ENCODE results near the gene TMC6.

The TMC6 gene

DNA sequence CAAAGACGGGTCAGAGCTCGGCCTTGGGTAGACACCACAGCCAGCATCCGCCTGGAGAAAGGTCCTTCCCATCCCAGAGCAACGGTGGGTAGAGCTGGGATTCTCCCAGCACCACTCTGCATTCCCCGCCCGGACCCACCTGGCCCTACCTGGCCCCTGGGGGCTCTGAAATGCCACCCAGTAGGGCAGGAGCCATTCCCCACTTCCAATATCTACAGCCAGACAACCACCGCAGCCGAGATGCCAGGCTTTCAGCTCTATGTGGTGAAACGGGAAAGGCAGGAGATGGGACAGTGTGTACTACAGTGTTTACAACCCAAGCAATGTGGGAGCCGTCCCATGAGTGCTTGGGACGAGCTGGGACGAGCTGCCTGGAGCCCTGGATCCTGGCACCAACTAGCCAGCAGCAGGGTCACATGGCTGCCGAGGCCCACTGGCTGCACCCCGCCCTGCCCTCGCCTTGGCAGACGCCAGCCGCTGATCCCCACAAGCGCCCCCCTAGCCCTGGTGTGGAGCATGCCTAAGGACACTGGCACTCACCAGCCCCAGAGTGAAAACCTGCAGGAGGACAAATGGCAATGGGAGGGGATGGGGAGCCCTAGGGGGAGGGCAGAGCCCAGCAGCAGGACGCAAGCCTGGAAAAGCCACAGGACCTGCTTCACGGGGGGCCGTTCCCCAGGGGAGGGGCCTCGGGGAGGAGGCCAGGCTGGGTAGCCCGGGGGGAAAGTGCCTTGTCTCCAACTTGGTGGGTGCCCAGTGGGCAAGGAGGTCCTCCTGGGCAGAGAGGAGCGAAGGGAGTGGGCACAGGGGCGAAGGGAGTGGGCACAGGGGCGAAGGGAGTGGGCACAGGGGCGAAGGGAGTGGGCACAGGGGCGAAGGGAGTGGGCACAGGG, 13.5 kb downstream of the TMC6 start:
- H3K27ac ChIP-seq, result no peak overlapping the region
- no peak overlapping the region for H3K4me3 ChIP-seq
- H3K9ac ChIP-seq (ENCODE audit: insufficient read length), result no peak overlapping the region
- H3K9me3 ChIP-seq (ENCODE audit: low read depth, low read length), result no peaks in the 10 kb centered on the region
- TF ChIP-seq EZH2 (IDR thresholded peaks at IDR 0.05) (no peak), FOXP2 (optimal IDR thresholded peaks at IDR 0.05; ENCODE audit: control extremely low read depth, extremely low read length, insufficient read depth) (no peak), POLR2AphosphoS5 (IDR thresholded peaks at IDR 0.05; ENCODE audit: borderline replicate concordance, low read depth, low read length) (no peak)
- H3K36me3 ChIP-seq (ENCODE audit: insufficient read depth, low read length), result no peaks in the 10 kb centered on the region
- no peak for DNase-seq (ENCODE audit: low read depth, low spot score)

DNA sequence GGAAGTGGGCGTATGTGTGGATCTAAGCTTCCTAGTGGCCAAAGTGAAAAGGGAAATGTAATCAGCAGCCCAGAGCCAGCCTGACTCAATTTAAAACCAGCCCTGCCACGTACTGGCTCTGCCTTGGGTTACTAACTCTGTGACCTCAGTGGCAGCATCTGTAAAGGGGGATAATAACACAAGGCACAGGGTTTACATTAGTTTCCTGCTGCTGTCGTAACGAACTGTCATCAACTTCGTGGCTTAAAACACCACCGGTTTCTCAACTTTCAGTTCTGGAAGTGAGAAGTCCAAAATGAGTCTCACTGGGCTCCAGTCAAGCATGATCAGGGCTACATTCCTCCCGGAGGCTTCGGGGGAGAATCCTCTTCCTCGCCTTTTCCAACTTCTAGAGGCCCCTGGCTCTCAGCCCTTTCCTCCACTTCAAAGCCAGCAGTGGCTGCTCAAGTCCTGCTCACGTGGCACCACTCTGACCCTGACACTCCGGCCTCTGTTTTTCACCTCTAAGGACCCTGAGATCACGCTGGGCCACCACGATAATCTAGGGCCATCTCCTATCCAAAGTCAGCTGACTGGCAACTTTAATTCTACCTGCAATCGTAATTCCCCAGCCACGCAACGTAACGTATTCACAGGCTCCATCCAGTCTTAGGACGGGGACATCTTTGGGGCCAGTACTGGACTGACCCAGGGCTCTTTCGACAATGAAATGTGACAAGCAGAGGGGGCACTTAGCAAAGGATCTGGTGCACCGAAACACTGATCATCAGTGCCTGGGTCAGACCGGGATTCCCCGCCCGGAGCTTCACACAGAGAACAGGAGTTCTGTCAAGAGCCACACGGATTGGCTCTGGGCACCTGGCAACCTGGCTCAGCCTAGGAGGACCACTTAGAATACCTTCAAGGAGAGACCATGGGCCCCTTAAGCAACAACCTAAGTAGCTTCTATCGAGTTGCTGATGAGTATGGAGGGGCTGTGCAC, 14.5 kb downstream of the TMC6 start:
- Histone ChIP-seq H3K36me3 (ENCODE audit: insufficient read depth, low read length) (no peaks in the 10 kb centered on the region), H3K9ac (ENCODE audit: insufficient read length) (no peak overlapping the region), H3K27ac (no peak overlapping the region), H3K9me3 (ENCODE audit: low read depth, low read length) (no peaks in the 10 kb centered on the region), H3K4me3 (no peak overlapping the region)
- no peak for DNase-seq (ENCODE audit: low read depth, low spot score)
- TF ChIP-seq FOXP2 (optimal IDR thresholded peaks at IDR 0.05; ENCODE audit: control extremely low read depth, extremely low read length, insufficient read depth) (no peak), EZH2 (IDR thresholded peaks at IDR 0.05) (no peak), POLR2AphosphoS5 (IDR thresholded peaks at IDR 0.05; ENCODE audit: borderline replicate concordance, low read depth, low read length) (no peak)

DNA sequence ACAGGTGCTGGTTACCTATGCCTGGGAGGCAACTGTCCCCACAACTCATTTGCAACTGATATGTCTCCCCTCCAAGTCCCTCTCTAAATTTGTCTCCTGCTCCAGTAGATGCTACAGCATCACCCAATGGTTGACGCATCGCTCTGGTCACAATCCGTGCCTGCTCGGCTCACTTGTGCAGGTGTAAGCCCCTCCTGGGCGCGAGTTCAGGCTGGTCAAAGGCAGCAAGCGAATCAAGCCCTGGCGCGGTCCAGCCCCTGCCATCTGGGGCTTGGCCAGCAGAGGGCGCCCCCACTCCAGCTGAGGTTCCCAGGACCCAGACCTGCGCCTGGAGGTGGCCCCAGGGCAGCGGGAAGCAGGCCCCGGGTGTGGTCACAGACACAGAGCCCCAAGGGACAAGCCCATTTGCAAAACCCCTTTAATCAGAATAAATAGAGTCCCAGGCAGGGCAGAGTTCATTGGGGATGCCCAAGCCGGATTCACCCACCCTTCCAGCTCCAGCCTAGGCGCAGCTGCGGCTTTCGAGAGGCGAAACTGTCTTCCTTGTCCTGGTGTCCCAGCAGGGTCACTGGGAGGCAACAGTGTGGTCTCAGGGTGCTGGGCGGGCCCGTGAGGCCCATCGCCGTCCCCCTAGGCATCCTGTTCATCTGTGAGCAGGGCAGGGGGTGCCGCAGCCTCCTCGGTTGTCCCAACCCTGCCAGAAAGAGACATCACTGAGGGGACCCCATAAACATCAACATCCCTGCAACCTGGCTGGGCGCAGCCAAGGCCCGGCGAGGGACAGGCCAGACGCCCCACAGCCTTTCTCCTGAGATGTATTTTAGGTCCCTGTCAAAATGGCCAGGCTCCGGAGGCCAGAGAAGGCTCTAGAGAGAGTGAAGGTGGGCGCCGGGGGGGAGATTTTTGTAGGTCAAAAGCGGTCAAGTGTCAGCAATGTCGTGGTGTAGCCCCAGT, 15.8 kb downstream of the TMC6 start:
- Histone ChIP-seq H3K9me3 (ENCODE audit: low read depth, low read length) (no peaks in the 10 kb centered on the region), H3K9ac (ENCODE audit: insufficient read length) (no peak overlapping the region), H3K36me3 (ENCODE audit: insufficient read depth, low read length) (no peaks in the 10 kb centered on the region), H3K4me3 (no peak overlapping the region), H3K27ac (no peak overlapping the region)
- no peak for TF ChIP-seq POLR2AphosphoS5 (IDR thresholded peaks at IDR 0.05; ENCODE audit: borderline replicate concordance, low read depth, low read length)
- TF ChIP-seq EZH2 (IDR thresholded peaks at IDR 0.05), result no peak
- TF ChIP-seq FOXP2 (optimal IDR thresholded peaks at IDR 0.05; ENCODE audit: control extremely low read depth, extremely low read length, insufficient read depth), result no peak
- no peak for DNase-seq (ENCODE audit: low read depth, low spot score)

GRCh38 chr17:78111727-78112517, 16.6 kb downstream of the TMC6 start:
- H3K9me3 ChIP-seq (ENCODE audit: low read depth, low read length), result no peaks in the 10 kb centered on the region
- TF ChIP-seq FOXP2 (optimal IDR thresholded peaks at IDR 0.05; ENCODE audit: control extremely low read depth, extremely low read length, insufficient read depth) (no peak), POLR2AphosphoS5 (IDR thresholded peaks at IDR 0.05; ENCODE audit: borderline replicate concordance, low read depth, low read length) (no peak), EZH2 (IDR thresholded peaks at IDR 0.05) (no peak)

GRCh38 chr17:78111016-78111726, 17.4 kb downstream of the TMC6 start:
- H3K4me3 ChIP-seq, result no peak overlapping the region
- no peaks in the 10 kb centered on the region for H3K36me3 ChIP-seq (ENCODE audit: insufficient read depth, low read length)
- TF ChIP-seq FOXP2 (optimal IDR thresholded peaks at IDR 0.05; ENCODE audit: control extremely low read depth, extremely low read length, insufficient read depth) (no peak), EZH2 (IDR thresholded peaks at IDR 0.05) (no peak), POLR2AphosphoS5 (IDR thresholded peaks at IDR 0.05; ENCODE audit: borderline replicate concordance, low read depth, low read length) (no peak)
- no peak overlapping the region for H3K27ac ChIP-seq
- DNase-seq (ENCODE audit: low read depth, low spot score), result no peak
- H3K9ac ChIP-seq (ENCODE audit: insufficient read length), result no peak overlapping the region
- no peaks in the 10 kb centered on the region for H3K9me3 ChIP-seq (ENCODE audit: low read depth, low read length)

More at GRCh38 chr17:78111727-78112517, 16.6 kb downstream of the TMC6 start:
- Histone ChIP-seq H3K36me3 (ENCODE audit: insufficient read depth, low read length) (no peaks in the 10 kb centered on the region), H3K27ac (no peak overlapping the region), H3K4me3 (no peak overlapping the region), H3K9ac (ENCODE audit: insufficient read length) (no peak overlapping the region)
- DNase-seq (ENCODE audit: low read depth, low spot score), result no peak

GRCh38 chr17:78110363-78111015, 18.1 kb downstream of the TMC6 start:
- Histone ChIP-seq H3K9me3 (ENCODE audit: low read depth, low read length) (no peaks in the 10 kb centered on the region), H3K36me3 (ENCODE audit: insufficient read depth, low read length) (no peaks in the 10 kb centered on the region), H3K27ac (no peak overlapping the region), H3K4me3 (no peak overlapping the region), H3K9ac (ENCODE audit: insufficient read length) (no peak overlapping the region)
- no peak for DNase-seq (ENCODE audit: low read depth, low spot score)
- TF ChIP-seq FOXP2 (optimal IDR thresholded peaks at IDR 0.05; ENCODE audit: control extremely low read depth, extremely low read length, insufficient read depth), result no peak
- TF ChIP-seq POLR2AphosphoS5 (IDR thresholded peaks at IDR 0.05; ENCODE audit: borderline replicate concordance, low read depth, low read length), result no peak
- no peak for TF ChIP-seq EZH2 (IDR thresholded peaks at IDR 0.05)
